Endothelial cell of umbilical vein (primary cell): ENCODE results near the gene YWHAE.
"Not testable (repeated sequence)": the region's sequence is repeated elsewhere in the genome, so short reads cannot be mapped to it uniquely, and the experiment has no call there.

Experiments used
- CTCF ChIP-seq, 2 donors: IDR thresholded peaks; 1 replicate in 1 of 2; 2 replicates in 1 of 2; pipeline ENCODE4 v1.5.1; 2011; ENCODE audit warnings: low read length in 2 of 2, mild to moderate bottlenecking in 2 of 2, moderate library complexity in 2 of 2, control low read depth in 1 of 2, inconsistent platforms in 1 of 2, low read depth in 1 of 2; ENCODE audit not compliant: insufficient read depth in 1 of 2; ENCODE audit errors: extremely low read depth in 1 of 2
- EZH2 ChIP-seq: IDR thresholded peaks from 2 replicates; pipeline ENCODE4 v1.6.1; 2012; ENCODE audit warnings: borderline replicate concordance, low read depth, mild to moderate bottlenecking, moderate library complexity, low read length, inconsistent platforms; ENCODE audit not compliant: severe bottlenecking
- POLR2A ChIP-seq: IDR thresholded peaks from 2 replicates; pipeline ENCODE4 v1.6.1; 2012; ENCODE audit warnings: low read depth, mild to moderate bottlenecking, control low read depth, low read length
- POLR2AphosphoS5 ChIP-seq: IDR thresholded peaks from 2 replicates; pipeline ENCODE4 v1.6.1; 2012; ENCODE audit warnings: low read depth, mild to moderate bottlenecking, control low read depth, low read length, moderate library complexity; ENCODE audit not compliant: insufficient read depth

GRCh38 chr17:1360315-1360714 is 39.7 kb downstream of the YWHAE start:
- not testable (repeated sequence) for TF ChIP-seq POLR2A; POLR2AphosphoS5; CTCF (IDR thresholded peaks at IDR 0.05; ENCODE audit: extremely low read depth in 1 of 2, insufficient read depth in 1 of 2, low read depth in 1 of 2, low read length in 2 of 2); EZH2
